H1 (cell line): ENCODE results near the gene DIPK1A. TPM values are rescaled to one million over a fixed set of nuclear protein-coding genes. Genes with fewer than 3 reads are reported as not detected.

Source experiments
- CTCF ChIA-PET: fragments of 300-600 bp; sonication (Branson Sonifier 250); formaldehyde crosslinking; loops from one replicate; lab custom pipeline; 2021; ENCODE audit not compliant: partially characterized antibody; lab: Charles Lee
- POLR2A ChIA-PET: fragments of 300-600 bp; sonication (Branson Sonifier 250); formaldehyde crosslinking; loops from one replicate; lab custom pipeline; 2021; ENCODE audit warnings: inconsistent platforms; ENCODE audit not compliant: partially characterized antibody; lab: Charles Lee
- DNase-seq, 2 experiments: peaks; one replicate each; pipeline versions ENCODE4 v3.0.0 to v3.0.0-alpha.2; 2010 to 2022; ENCODE audit warnings: low spot score in 2 of 2, low read depth in 1 of 2, mixed read lengths in 1 of 2
- FAIRE-seq: peaks from 2 replicates; lab custom pipeline; 2011; peaks lifted over from hg19 to GRCh38; lab: Jason Lieb, UNC
- H2AFZ ChIP-seq: 2 replicates; pipeline ENCODE4 v1.8.1; 2012; ENCODE audit warnings: low read length, inconsistent platforms
- H2AK5ac ChIP-seq: 2 replicates; pipeline ENCODE4 v1.6.1; 2013; ENCODE audit warnings: low read depth, low read length
- H2BK120ac ChIP-seq: replicated peaks from 2 replicates; pipeline ENCODE3; 2013; ENCODE audit warnings: low read depth, low read length, inconsistent platforms
- H2BK12ac ChIP-seq: 2 replicates; pipeline ENCODE4 v1.6.1; 2013; ENCODE audit warnings: low read depth, low read length
- H2BK15ac ChIP-seq: 2 replicates; pipeline ENCODE4 v1.6.1; 2013; ENCODE audit warnings: low read length
- H2BK20ac ChIP-seq: 2 replicates; pipeline ENCODE4 v1.6.1; 2013; ENCODE audit warnings: low read length
- H2BK5ac ChIP-seq: 2 replicates; pipeline ENCODE4 v1.6.1; 2013; ENCODE audit warnings: low read depth, low read length
- H3K14ac ChIP-seq: 2 replicates; pipeline ENCODE4 v1.6.1; 2013; ENCODE audit warnings: inconsistent platforms; ENCODE audit not compliant: insufficient read length
- H3K18ac ChIP-seq: 2 replicates; pipeline ENCODE4 v1.6.1; 2013; ENCODE audit warnings: low read length; ENCODE audit errors: extremely low read depth
- H3K23ac ChIP-seq: 2 replicates; pipeline ENCODE4 v1.6.1; 2013; ENCODE audit warnings: inconsistent platforms; ENCODE audit not compliant: insufficient read length
- H3K23me2 ChIP-seq: 2 replicates; pipeline ENCODE4 v1.6.1; 2013; ENCODE audit warnings: low read depth, low read length
- H3K27ac ChIP-seq: 2 replicates; pipeline ENCODE4 v1.6.1; 2011; ENCODE audit warnings: low read depth, low read length, inconsistent platforms
- H3K27me3 ChIP-seq, 4 experiments: replicated peaks in 1 of 4; 1 replicate in 1 of 4; 2 replicates in 3 of 4; pipeline versions ENCODE4 v1.6.1 to v1.8.1; 2011 to 2013; ENCODE audit warnings: low read length in 3 of 4, mild to moderate bottlenecking in 3 of 4, inconsistent platforms in 2 of 4, mixed read lengths in 2 of 4, moderate library complexity in 1 of 4; ENCODE audit not compliant: control insufficient read depth in 3 of 4, insufficient read depth in 3 of 4; ENCODE audit errors: extremely low read depth in 1 of 4
- H3K36me3 ChIP-seq, 4 experiments: 2 replicates each; pipeline versions ENCODE4 v1.6.1 to v1.8.1; 2011 to 2013; ENCODE audit warnings: mild to moderate bottlenecking in 4 of 4, low read length in 3 of 4, moderate library complexity in 2 of 4, control low read depth in 1 of 4, inconsistent platforms in 1 of 4; ENCODE audit not compliant: insufficient read depth in 4 of 4, control insufficient read depth in 2 of 4
- H3K4ac ChIP-seq: replicated peaks from 2 replicates; pipeline ENCODE3; 2013; ENCODE audit warnings: low read length, low read depth, mixed read lengths, inconsistent platforms; ENCODE audit not compliant: insufficient read length
- H3K4me1 ChIP-seq, 4 experiments: replicated peaks in 1 of 4; 1 replicate in 1 of 4; 2 replicates in 3 of 4; pipeline versions ENCODE4 v1.6.1 to v1.8.1; 2011 to 2013; ENCODE audit warnings: low read length in 3 of 4, inconsistent platforms in 2 of 4, mixed read lengths in 1 of 4; ENCODE audit not compliant: insufficient read depth in 4 of 4, control insufficient read depth in 3 of 4
- H3K4me2 ChIP-seq, 2 experiments: 2 replicates each; pipeline versions ENCODE4 v1.6.1 to v1.8.1; 2011 to 2013; ENCODE audit warnings: low read depth in 2 of 2, low read length in 2 of 2, control low read depth in 1 of 2, inconsistent platforms in 1 of 2, mild to moderate bottlenecking in 1 of 2; ENCODE audit not compliant: insufficient read depth in 1 of 2
- H3K4me3 ChIP-seq, 4 experiments: fragments of 200-600, 300-600 bp in 1 of 4; sonication (generic), shearing (Covaris generic), sonication (Bioruptor Twin) in 1 of 4; 2 replicates each; pipeline versions ENCODE4 v1.5.1 to v1.8.1; 2011 to 2016; ENCODE audit warnings: low read length in 4 of 4, low read depth in 3 of 4, control low read depth in 2 of 4, inconsistent platforms in 2 of 4, mild to moderate bottlenecking in 2 of 4, mixed read lengths in 1 of 4, moderate library complexity in 1 of 4; ENCODE audit not compliant: insufficient read depth in 2 of 4; ENCODE audit errors: extremely low read depth in 1 of 4
- H3K56ac ChIP-seq: replicated peaks from 2 replicates; pipeline ENCODE3; 2013; ENCODE audit warnings: low read depth, mild to moderate bottlenecking, mixed read lengths, low read length, inconsistent platforms; ENCODE audit not compliant: insufficient read length
- H3K79me1 ChIP-seq: 2 replicates; pipeline ENCODE4 v1.6.1; 2013; ENCODE audit warnings: low read depth, low read length, control low read depth
- H3K79me2 ChIP-seq, 2 experiments: 2 replicates each; pipeline versions ENCODE4 v1.6.1 to v1.8.1; 2012 to 2013; ENCODE audit warnings: low read length in 2 of 2, mild to moderate bottlenecking in 2 of 2, inconsistent platforms in 1 of 2; ENCODE audit not compliant: insufficient read depth in 2 of 2, control insufficient read depth in 1 of 2
- H3K9ac ChIP-seq, 4 experiments: replicated peaks in 1 of 4; 1 replicate in 1 of 4; 2 replicates in 3 of 4; pipeline versions ENCODE4 v1.6.1 to v1.8.1; 2011 to 2013; ENCODE audit warnings: low read depth in 3 of 4, low read length in 3 of 4, control low read depth in 2 of 4, mild to moderate bottlenecking in 2 of 4, moderate library complexity in 2 of 4, inconsistent platforms in 1 of 4; ENCODE audit errors: extremely low read depth in 1 of 4
- H3K9me3 ChIP-seq, 2 experiments: 2 replicates each; pipeline versions ENCODE4 v1.6.1 to v1.8.1; 2012 to 2013; ENCODE audit warnings: mild to moderate bottlenecking in 2 of 2, moderate library complexity in 2 of 2, control low read depth in 1 of 2, inconsistent platforms in 1 of 2, low read depth in 1 of 2, low read length in 1 of 2, mixed read lengths in 1 of 2; ENCODE audit not compliant: insufficient read depth in 2 of 2
- H4K20me1 ChIP-seq, 2 experiments: replicated peaks in 1 of 2; 2 replicates each; pipeline versions ENCODE3 to v1.8.1; 2011 to 2013; ENCODE audit warnings: inconsistent platforms in 2 of 2, low read length in 2 of 2, mild to moderate bottlenecking in 1 of 2; ENCODE audit not compliant: insufficient read depth in 2 of 2, control insufficient read depth in 1 of 2
- H4K5ac ChIP-seq: 2 replicates; pipeline ENCODE4 v1.6.1; 2013; ENCODE audit warnings: low read length, low read depth, mixed read lengths, inconsistent platforms; ENCODE audit not compliant: insufficient read length
- H4K8ac ChIP-seq: 2 replicates; pipeline ENCODE4 v1.8.0; 2013; ENCODE audit warnings: mild to moderate bottlenecking, moderate library complexity, low read length, inconsistent platforms; ENCODE audit not compliant: insufficient read depth; ENCODE audit errors: extremely low read depth
- H4K91ac ChIP-seq: replicated peaks from 2 replicates; pipeline ENCODE3; 2013; ENCODE audit warnings: low read length, mixed read lengths, inconsistent platforms; ENCODE audit not compliant: insufficient read length
- BCL11A ChIP-seq, 2 experiments: IDR thresholded peaks; one replicate each; pipeline ENCODE4 v1.6.1; 2011; ENCODE audit warnings: low read depth in 2 of 2, low read length in 2 of 2, mild to moderate bottlenecking in 2 of 2
- E2F6 ChIP-seq: IDR thresholded peaks from 2 replicates; pipeline ENCODE4 v1.6.1; 2012; ENCODE audit warnings: inconsistent platforms
- NANOG ChIP-seq: IDR thresholded peaks from 2 replicates; pipeline ENCODE4 v1.6.1; 2011; ENCODE audit warnings: low read length, low read depth, mild to moderate bottlenecking, inconsistent platforms; ENCODE audit not compliant: insufficient read depth, poor library complexity, severe bottlenecking
- SIX5 ChIP-seq: IDR thresholded peaks from 2 replicates; pipeline ENCODE4 v1.6.1; 2011; ENCODE audit warnings: mild to moderate bottlenecking, low read depth, low read length
- SP2 ChIP-seq: IDR thresholded peaks from 2 replicates; pipeline ENCODE4 v1.6.1; 2012; ENCODE audit warnings: mild to moderate bottlenecking, low read length, inconsistent platforms
- SP4 ChIP-seq: IDR thresholded peaks from 2 replicates; pipeline ENCODE4 v1.6.1; 2012; ENCODE audit warnings: low read length, inconsistent platforms
- WGBS, 2 experiments: shearing (Covaris generic) in 1 of 2; methylation state at CpG; one replicate each; pipeline versions ENCODE4 v1.1.6 to v1.1.7; 2013 to 2015; ENCODE audit warnings: low lambda C conversion rate in 2 of 2, mixed read lengths in 2 of 2, inconsistent platforms in 1 of 2, low coverage in 1 of 2, missing lambda C conversion rate in 1 of 2; ENCODE audit not compliant: insufficient replicate concordance in 2 of 2, insufficient coverage in 1 of 2, insufficient read length in 1 of 2; ENCODE audit errors: extremely low coverage in 1 of 2, missing lambda C conversion rate in 1 of 2; 5-methylcytosine and 5-hydroxymethylcytosine counted together
- polyA plus RNA-seq, 7 experiments: library from polyadenylated mRNA; depleted of rRNA in 3 of 7; stranded (reverse) in 5 of 7; unstranded in 2 of 7; fragments of >200 nt in 5 of 7; fragments of 200-250 nt in 2 of 7; gene quantifications; 1 replicate in 5 of 7; 2 replicates in 1 of 7; 4 replicates in 1 of 7; pipeline versions ENCODE4 v1.2.1 to v1.2.3, GENCODE V29; 2011 to 2013; ENCODE audit warnings: missing spikeins in 2 of 7, mixed read lengths in 2 of 7
- total RNA-seq: library from RNA; stranded (reverse); fragmentation: NEBNext Ultra II Directional; extraction: Animal tissue kit (Norgen Biotek cat#: 25700); gene quantifications from 2 replicates; pipeline ENCODE4 v1.2.1, GENCODE V29; 2021
- TF ChIP-seq, protein P1 (sequence below): IDR thresholded peaks from 2 replicates; pipeline ENCODE4 v1.6.1; 2012; ENCODE audit warnings: low read length, inconsistent platforms
- TF ChIP-seq, protein P2 (sequence below), 3 experiments: IDR thresholded peaks; 1 replicate in 2 of 3; 2 replicates in 1 of 3; pipeline versions ENCODE4 v1.5.1 to v1.6.1; 2011; ENCODE audit warnings: low read length in 3 of 3, mild to moderate bottlenecking in 3 of 3, inconsistent platforms in 2 of 3, low read depth in 1 of 3, moderate library complexity in 1 of 3; ENCODE audit not compliant: insufficient read depth in 1 of 3; ENCODE audit errors: control extremely low read depth in 1 of 3

Gene DIPK1A
- total and polyA plus RNA-seq, 2 of the 8 experiments (the other 6 are each of a cell fraction or from before 2014, with no cell fraction given) = 2.5 to 5.0 TPM

DNA sequence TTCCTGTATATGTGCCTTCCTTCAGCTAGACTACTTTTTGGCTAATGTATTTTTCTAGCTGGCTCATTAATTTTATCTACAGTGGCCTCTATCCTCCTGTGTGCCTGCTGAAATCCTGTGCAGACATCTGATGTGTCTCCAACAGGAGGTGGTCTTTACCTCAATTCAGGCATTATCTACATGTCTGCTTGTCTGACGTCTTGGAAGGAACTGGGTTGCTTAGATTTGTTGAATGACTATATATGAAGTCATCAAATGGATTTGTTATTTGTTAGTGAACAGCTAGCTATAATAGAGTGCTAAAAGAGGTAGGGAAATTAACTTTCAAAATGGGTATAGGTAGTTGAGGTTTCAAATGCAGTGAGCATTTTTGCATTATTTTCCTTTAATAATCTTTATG, 122.7 kb downstream of the DIPK1A start:
- 60% methylated on average over 1 of the region's 1 CpG; no CpG with 5 or more reads in 1 of the 2 experiments for WGBS, 2 experiments
- no peak overlapping the region for H2BK120ac ChIP-seq
- H3K9me3 ChIP-seq = no peaks in the 10 kb centered on the region
- no peak overlapping the region for H3K18ac ChIP-seq
- H2AFZ ChIP-seq = no peak overlapping the region
- H3K27me3 ChIP-seq = no peaks in the 10 kb centered on the region
- peaks cover 0 to 4% (median 3%) of the 10 kb centered on the region in 4 experiments; a peak in 3 of 7 replicates for H3K4me1 ChIP-seq
- no peaks in the 10 kb centered on the region; the same call in 1 of the 2 replicates for H3K79me1 ChIP-seq
- H4K91ac ChIP-seq = no peak overlapping the region
- H3K4me2 ChIP-seq = no peak overlapping the region
- H3K23me2 ChIP-seq = peaks cover 4% of the 10 kb centered on the region
- H3K4ac ChIP-seq = no peak overlapping the region
- no peak overlapping the region for H3K4me3 ChIP-seq
- peaks cover 48 to 99% (median 88%) of the 10 kb centered on the region in 4 experiments for H3K36me3 ChIP-seq
- ChIA-PET POLR2A (interaction anchor here (0.9 to 3.2 kb wide), 8 partner anchors 9 to 196 kb away, joined by 3 to 13 read pairs (median 4); no protein-coding TSS in a partner anchor), CTCF (interaction anchor here (1.0 kb wide), 1 partner anchor 19 kb away, joined by 3 read pairs; no protein-coding TSS in a partner anchor)
- no peak overlapping the region for H4K5ac ChIP-seq
- H2BK12ac ChIP-seq = no peak overlapping the region
- H4K20me1 ChIP-seq = peaks cover 31 to 33% of the 10 kb centered on the region in 2 experiments
- H4K8ac ChIP-seq = no peak overlapping the region
- H3K9ac ChIP-seq = no peak overlapping the region
- H2AK5ac ChIP-seq = no peak overlapping the region
- H3K56ac ChIP-seq = no peak overlapping the region
- no peak overlapping the region for H3K14ac ChIP-seq
- no peak for FAIRE-seq
- no peak overlapping the region for H3K27ac ChIP-seq
- no peak overlapping the region for H2BK20ac ChIP-seq
- no peak overlapping the region for H2BK15ac ChIP-seq
- no peak for DNase-seq
- no peak overlapping the region for H3K23ac ChIP-seq
- no peak overlapping the region for H2BK5ac ChIP-seq
- H3K79me2 ChIP-seq = peaks cover 21 to 68% of the 10 kb centered on the region in 2 experiments
- TF ChIP-seq SP2 (no peak), SIX5 (no peak), NANOG (no peak), BCL11A (IDR thresholded peaks at IDR 0.05; ENCODE audit: low read depth in 2 of 2, low read length in 2 of 2) (no peak), SP4 (no peak), E2F6 (no peak)
- TF ChIP-seq, protein P1, sequence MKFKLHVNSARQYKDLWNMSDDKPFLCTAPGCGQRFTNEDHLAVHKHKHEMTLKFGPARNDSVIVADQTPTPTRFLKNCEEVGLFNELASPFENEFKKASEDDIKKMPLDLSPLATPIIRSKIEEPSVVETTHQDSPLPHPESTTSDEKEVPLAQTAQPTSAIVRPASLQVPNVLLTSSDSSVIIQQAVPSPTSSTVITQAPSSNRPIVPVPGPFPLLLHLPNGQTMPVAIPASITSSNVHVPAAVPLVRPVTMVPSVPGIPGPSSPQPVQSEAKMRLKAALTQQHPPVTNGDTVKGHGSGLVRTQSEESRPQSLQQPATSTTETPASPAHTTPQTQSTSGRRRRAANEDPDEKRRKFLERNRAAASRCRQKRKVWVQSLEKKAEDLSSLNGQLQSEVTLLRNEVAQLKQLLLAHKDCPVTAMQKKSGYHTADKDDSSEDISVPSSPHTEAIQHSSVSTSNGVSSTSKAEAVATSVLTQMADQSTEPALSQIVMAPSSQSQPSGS = no peak
- TF ChIP-seq, protein P2, sequence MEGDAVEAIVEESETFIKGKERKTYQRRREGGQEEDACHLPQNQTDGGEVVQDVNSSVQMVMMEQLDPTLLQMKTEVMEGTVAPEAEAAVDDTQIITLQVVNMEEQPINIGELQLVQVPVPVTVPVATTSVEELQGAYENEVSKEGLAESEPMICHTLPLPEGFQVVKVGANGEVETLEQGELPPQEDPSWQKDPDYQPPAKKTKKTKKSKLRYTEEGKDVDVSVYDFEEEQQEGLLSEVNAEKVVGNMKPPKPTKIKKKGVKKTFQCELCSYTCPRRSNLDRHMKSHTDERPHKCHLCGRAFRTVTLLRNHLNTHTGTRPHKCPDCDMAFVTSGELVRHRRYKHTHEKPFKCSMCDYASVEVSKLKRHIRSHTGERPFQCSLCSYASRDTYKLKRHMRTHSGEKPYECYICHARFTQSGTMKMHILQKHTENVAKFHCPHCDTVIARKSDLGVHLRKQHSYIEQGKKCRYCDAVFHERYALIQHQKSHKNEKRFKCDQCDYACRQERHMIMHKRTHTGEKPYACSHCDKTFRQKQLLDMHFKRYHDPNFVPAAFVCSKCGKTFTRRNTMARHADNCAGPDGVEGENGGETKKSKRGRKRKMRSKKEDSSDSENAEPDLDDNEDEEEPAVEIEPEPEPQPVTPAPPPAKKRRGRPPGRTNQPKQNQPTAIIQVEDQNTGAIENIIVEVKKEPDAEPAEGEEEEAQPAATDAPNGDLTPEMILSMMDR (IDR thresholded peaks at IDR 0.05; ENCODE audit: control extremely low read depth in 1 of 3, insufficient read depth in 1 of 3, low read depth in 1 of 3, low read length in 3 of 3) = no peak
